Prostate gland (tissue), 2 donors: ENCODE data around the gene ESR1.
"Not testable (repeated sequence)": the region's sequence is repeated elsewhere in the genome, so short reads cannot be mapped to it uniquely, and the experiment has no call there.

Experiments
- POLR2A ChIP-seq: fragments of 450-650 bp; IDR thresholded peaks from one replicate; pipeline ENCODE4 v1.6.1; 2016; ENCODE audit warnings: antibody characterized with exemption, mild to moderate bottlenecking
- POLR2AphosphoS5 ChIP-seq: sonication (generic); formaldehyde crosslinking; IDR thresholded peaks from one replicate; pipeline ENCODE4 v1.6.1; 2017; ENCODE audit warnings: antibody characterized with exemption
- TF ChIP-seq, protein P1 (sequence below), 4 experiments: fragments of 200-600 bp in 2 of 4; fragments of 450-650 bp in 2 of 4; sonication (generic) in 2 of 4; IDR thresholded peaks; 1 replicate in 3 of 4; 2 replicates in 1 of 4; pipeline ENCODE4 v1.5.1; 2016 to 2019; ENCODE audit warnings: antibody characterized with exemption in 4 of 4, mild to moderate bottlenecking in 2 of 4, moderate library complexity in 2 of 4

DNA sequence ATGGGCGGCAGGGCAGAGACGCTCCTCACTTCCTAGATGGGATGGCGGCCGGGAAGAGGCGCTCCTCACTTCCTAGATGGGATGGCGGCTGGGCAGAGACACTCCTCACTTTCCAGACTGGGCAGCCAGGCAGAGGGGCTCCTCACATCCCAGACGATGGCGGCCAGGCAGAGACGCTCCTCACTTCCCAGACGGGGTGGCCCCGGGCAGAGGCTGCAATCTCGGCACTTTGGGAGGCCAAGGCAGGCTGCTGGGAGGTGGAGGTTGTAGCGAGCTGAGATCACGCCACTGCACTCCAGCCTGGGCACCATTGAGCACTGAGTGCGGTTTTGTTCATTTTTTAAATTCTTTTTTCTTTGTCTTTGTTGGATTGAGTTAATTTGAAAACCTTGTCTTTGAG lies 92.3 kb downstream of the ESR1 start:
- TF ChIP-seq POLR2A, POLR2AphosphoS5: not testable (repeated sequence)
- TF ChIP-seq, protein P1, sequence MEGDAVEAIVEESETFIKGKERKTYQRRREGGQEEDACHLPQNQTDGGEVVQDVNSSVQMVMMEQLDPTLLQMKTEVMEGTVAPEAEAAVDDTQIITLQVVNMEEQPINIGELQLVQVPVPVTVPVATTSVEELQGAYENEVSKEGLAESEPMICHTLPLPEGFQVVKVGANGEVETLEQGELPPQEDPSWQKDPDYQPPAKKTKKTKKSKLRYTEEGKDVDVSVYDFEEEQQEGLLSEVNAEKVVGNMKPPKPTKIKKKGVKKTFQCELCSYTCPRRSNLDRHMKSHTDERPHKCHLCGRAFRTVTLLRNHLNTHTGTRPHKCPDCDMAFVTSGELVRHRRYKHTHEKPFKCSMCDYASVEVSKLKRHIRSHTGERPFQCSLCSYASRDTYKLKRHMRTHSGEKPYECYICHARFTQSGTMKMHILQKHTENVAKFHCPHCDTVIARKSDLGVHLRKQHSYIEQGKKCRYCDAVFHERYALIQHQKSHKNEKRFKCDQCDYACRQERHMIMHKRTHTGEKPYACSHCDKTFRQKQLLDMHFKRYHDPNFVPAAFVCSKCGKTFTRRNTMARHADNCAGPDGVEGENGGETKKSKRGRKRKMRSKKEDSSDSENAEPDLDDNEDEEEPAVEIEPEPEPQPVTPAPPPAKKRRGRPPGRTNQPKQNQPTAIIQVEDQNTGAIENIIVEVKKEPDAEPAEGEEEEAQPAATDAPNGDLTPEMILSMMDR (IDR thresholded peaks at IDR 0.05) = not testable (repeated sequence)
